CMK (cell line): ENCODE results near the gene CXCL17.
A peak's percentile ranks its signal among the peaks of the same experiment; 100 is the strongest.

ENCODE experiments used
- DNase-seq: peaks from one replicate; pipeline ENCODE4 v3.0.0-alpha.2; 2010; ENCODE audit warnings: low read depth

CXCL17 gene

GRCh38 chr19:42423462-42424344 lies 19.0 kb downstream of the CXCL17 start:
- peak; percentile 48 for DNase-seq

- peak; percentile 53 for DNase-seq
Measured at GRCh38 chr19:42422901-42423461, 19.8 kb downstream of the CXCL17 start.

- DNase-seq: no peak
Measured at GRCh38 chr19:42422092-42422900, 20.4 kb downstream of the CXCL17 start.

- DNase-seq: no peak
Measured at GRCh38 chr19:42421591-42422031, 21.1 kb downstream of the CXCL17 start.

- DNase-seq: no peak
Measured at GRCh38 chr19:42421101-42421500, 21.6 kb downstream of the CXCL17 start.

GRCh38 chr19:42420055-42420544 lies 22.6 kb downstream of the CXCL17 start:
- peak; percentile 39 for DNase-seq

GRCh38 chr19:42419309-42419708 lies 23.4 kb downstream of the CXCL17 start:
- DNase-seq: no peak

- no peak for DNase-seq
Measured at GRCh38 chr19:42412661-42413076, 30.1 kb downstream of the CXCL17 start.

- no peak for DNase-seq
Measured at GRCh38 chr19:42412227-42412626, 30.5 kb downstream of the CXCL17 start.

- no peak for DNase-seq
Measured at GRCh38 chr19:42411581-42412178, 31.1 kb downstream of the CXCL17 start.

GRCh38 chr19:42410371-42410770 lies 32.4 kb downstream of the CXCL17 start:
- DNase-seq: no peak

- no peak for DNase-seq
Measured at GRCh38 chr19:42409477-42409876, 33.3 kb downstream of the CXCL17 start.

GRCh38 chr19:42407816-42408175 lies 35.0 kb downstream of the CXCL17 start:
- DNase-seq: no peak

GRCh38 chr19:42407085-42407815 lies 35.5 kb downstream of the CXCL17 start:
- DNase-seq: no peak

GRCh38 chr19:42406111-42406510 lies 36.6 kb downstream of the CXCL17 start:
- no peak for DNase-seq

GRCh38 chr19:42403586-42403985 lies 39.2 kb downstream of the CXCL17 start:
- no peak for DNase-seq

- no peak for DNase-seq
Measured at GRCh38 chr19:42402376-42403116, 40.2 kb downstream of the CXCL17 start.

GRCh38 chr19:42401365-42402303 lies 41.1 kb downstream of the CXCL17 start:
- peak; percentile 35 for DNase-seq

- no peak for DNase-seq
Measured at GRCh38 chr19:42400404-42400803, 42.3 kb downstream of the CXCL17 start.
